Mucosa of descending colon (tissue), 3 donors: ENCODE results near the gene SF3A1. TPM values are rescaled to one million over a fixed set of nuclear protein-coding genes. Genes with fewer than 3 reads are reported as not detected.

Source experiments
- ATAC-seq: fragments of 200-7000 bp; cut with Tn5 transposase; one replicate; pipeline ENCODE4 v1.9.1; 2020; ENCODE audit warnings: mild to moderate bottlenecking, moderate library complexity
- DNase-seq, 3 donors: peaks; one replicate each; pipeline ENCODE4 v3.0.0-alpha.2; 2020
- H3K36me3 ChIP-seq: fragments of 200-600 bp; one replicate; pipeline ENCODE4 v1.8.0; 2021; ENCODE audit warnings: low read depth, mild to moderate bottlenecking
- H3K4me1 ChIP-seq: fragments of 200-600 bp; one replicate; pipeline ENCODE4 v1.8.0; 2021; ENCODE audit warnings: low read depth, mild to moderate bottlenecking
- H3K4me3 ChIP-seq: fragments of 200-600 bp; one replicate; pipeline ENCODE4 v1.8.0; 2021; ENCODE audit warnings: mild to moderate bottlenecking
- H3K9me3 ChIP-seq: fragments of 200-600 bp; one replicate; pipeline ENCODE4 v1.8.0; 2021; ENCODE audit warnings: mild to moderate bottlenecking
- CTCF ChIP-seq: fragments of 200-600 bp; IDR thresholded peaks from one replicate; pipeline ENCODE4 v1.8.0; 2022; ENCODE audit warnings: antibody characterized with exemption, mild to moderate bottlenecking
- intact Hi-C, 2 donors: fragments of 100-400 bp; cut with DNase I in 1 of 2; cut with micrococcal nuclease in 1 of 2; formaldehyde crosslinking; loops; one replicate each; pipeline versions ENCODE4 v1.11.0 to v1.11.1; 2022; cut with DNase I, micrococcal nuclease
- total RNA-seq, 3 donors: library from RNA; stranded (reverse); fragmentation: NEBNext Ultra II Directional in 2 of 3; extraction: Animal tissue kit (Norgen Biotek cat#: 25700) in 2 of 3; gene quantifications; one replicate each; pipeline versions ENCODE4 v1.2.1 to v1.2.4, GENCODE V29; 2021 to 2023
- donor health status: DM: no; HTN: no; CAD: no; lungs with moderate emphysema.
- donor health status: DM: no; HTN: no; CAD: no.
- donor health status: DM: no; HTN: yes; CAD: no.

Gene SF3A1
- total RNA-seq, 3 donors from 2014 or later = 133 to 152 (median 151) TPM

DNA sequence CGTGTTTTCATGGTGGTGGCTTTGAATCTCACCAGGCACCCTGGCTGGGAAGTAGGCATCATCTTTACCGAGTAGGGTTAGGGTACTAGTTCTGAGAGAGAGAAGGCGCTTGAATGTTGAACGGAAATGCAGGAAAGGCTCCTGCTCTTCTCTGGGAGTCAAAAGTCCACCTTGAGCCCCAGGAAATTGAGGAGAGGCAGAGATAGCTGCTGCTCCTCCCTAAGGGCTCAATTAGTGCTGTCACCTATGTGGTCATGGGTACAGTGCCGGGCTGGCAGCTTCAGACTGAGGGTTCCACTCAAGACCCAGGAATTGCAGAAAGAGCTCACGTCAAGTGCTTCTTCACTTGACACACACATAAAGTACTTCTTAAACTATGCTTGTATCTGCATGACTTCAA is 1.8 kb upstream of the SF3A1 start:
- no peak for TF ChIP-seq CTCF
- Histone ChIP-seq H3K9me3 (no peaks in the 10 kb centered on the region), H3K4me3 (no peak overlapping the region), H3K4me1 (peaks cover 24% of the 10 kb centered on the region), H3K36me3 (no peaks in the 10 kb centered on the region)
- intact Hi-C loops = no loop called here
- ATAC-seq (no peak), DNase-seq (no peak)

GRCh38 chr22:30357650-30358215 is 1.0 kb upstream of the SF3A1 start:
- DNase-seq (no peak), ATAC-seq (no peak)
- Histone ChIP-seq H3K9me3 (no peaks in the 10 kb centered on the region), H3K36me3 (no peaks in the 10 kb centered on the region), H3K4me1 (peaks cover 24% of the 10 kb centered on the region), H3K4me3 (no peak overlapping the region)
- TF ChIP-seq CTCF = no peak
- intact Hi-C loops = no loop called here

- DNase-seq (no peak), ATAC-seq (no peak)
- no peaks in the 10 kb centered on the region for H3K9me3 ChIP-seq
- H3K4me3 ChIP-seq = peak overlapping the region; percentile 56
- intact Hi-C loops = no loop called here
- peaks cover 24% of the 10 kb centered on the region for H3K4me1 ChIP-seq
- no peaks in the 10 kb centered on the region for H3K36me3 ChIP-seq
- TF ChIP-seq CTCF = no peak
Measured at GRCh38 chr22:30357236-30357570, 509 bp upstream of the SF3A1 start.

- no peaks in the 10 kb centered on the region for H3K36me3 ChIP-seq
- DNase-seq (no peak), ATAC-seq (no peak)
- H3K9me3 ChIP-seq = no peaks in the 10 kb centered on the region
- peaks cover 24% of the 10 kb centered on the region for H3K4me1 ChIP-seq
- H3K4me3 ChIP-seq = no peak overlapping the region
- no peak for TF ChIP-seq CTCF
- intact Hi-C loops = no loop called here
Measured at GRCh38 chr22:30354644-30355043, 2.0 kb downstream of the SF3A1 start.

GRCh38 chr22:30351226-30351625 is 5.5 kb downstream of the SF3A1 start:
- H3K36me3 ChIP-seq = no peaks in the 10 kb centered on the region
- peaks cover 20% of the 10 kb centered on the region for H3K4me1 ChIP-seq
- DNase-seq (no peak), ATAC-seq (no peak)
- TF ChIP-seq CTCF = no peak
- H3K9me3 ChIP-seq = no peaks in the 10 kb centered on the region
- intact Hi-C loops = no loop called here
- no peak overlapping the region for H3K4me3 ChIP-seq

GRCh38 chr22:30348809-30349208 is 7.9 kb downstream of the SF3A1 start:
- ATAC-seq (no peak), DNase-seq (no peak)
- H3K9me3 ChIP-seq = no peaks in the 10 kb centered on the region
- H3K36me3 ChIP-seq = peaks cover 19% of the 10 kb centered on the region
- no peak overlapping the region for H3K4me3 ChIP-seq
- no peaks in the 10 kb centered on the region for H3K4me1 ChIP-seq
- TF ChIP-seq CTCF = no peak
- intact Hi-C loops = loop anchor here in 1 of 2 donors (10.0 kb wide), 1 partner anchor 64 kb away; the partner anchor contains the start of gene CASTOR1
